Measurements from ENCODE around the gene CHCHD6.

DNA sequence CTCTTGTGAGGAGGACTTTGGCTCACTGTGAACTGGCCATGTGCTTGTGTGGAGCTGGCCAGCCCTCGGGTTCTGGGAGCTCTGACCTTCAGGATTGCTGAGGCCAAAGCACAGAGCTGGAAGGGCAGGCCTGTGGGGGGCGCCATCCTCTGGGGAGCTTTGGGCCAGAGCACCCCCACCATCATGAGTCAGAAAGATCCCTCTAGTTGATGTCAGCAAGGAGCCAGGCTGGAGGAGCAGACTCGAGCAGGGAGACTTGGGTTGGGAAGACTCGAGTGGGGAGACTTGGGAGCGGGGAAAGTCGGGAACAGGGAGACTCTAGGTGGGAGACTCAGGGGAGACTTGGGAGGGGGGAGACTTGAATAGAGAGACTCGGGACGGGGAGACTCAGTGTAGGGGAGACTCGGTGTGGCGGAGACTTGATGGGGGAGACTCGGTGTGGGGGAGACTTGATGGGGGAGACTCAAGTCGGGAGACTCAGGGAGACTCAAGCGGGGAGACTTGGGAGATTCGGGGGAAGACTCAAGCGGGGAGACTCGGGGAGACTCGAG, 241.2 kb downstream of the CHCHD6 start:
- TF ChIP-seq EZH2 (IDR thresholded peaks at IDR 0.05; ENCODE audit: insufficient read depth, poor library complexity, severe bottlenecking) (no peak), EZH2phosphoT487 (IDR thresholded peaks at IDR 0.05; ENCODE audit: insufficient read depth, low read depth) (no peak)
